MCF 10A (cell line): ENCODE results near the gene CNN1. TPM values are rescaled to one million over a fixed set of nuclear protein-coding genes. Genes with fewer than 3 reads are reported as not detected.

Source experiments
- BruUV-seq: library from RNA; stranded (reverse); fragments of 400-500 nt; replicated peaks from 2 replicates; lab custom pipeline; 2021; lab: Mats Ljungman, UMichigan
- CTCF ChIA-PET: fragments of 300-600 bp; sonication (Branson Sonifier 250); formaldehyde crosslinking; extraction: SDS; loops from one replicate; lab custom pipeline; 2021; ENCODE audit warnings: antibody characterized with exemption, inconsistent platforms; lab: Yijun Ruan, JAX
- POLR2A ChIA-PET: fragments of 300-600, 350-650 bp; sonication (Branson Sonifier 250); formaldehyde crosslinking; extraction: SDS; loops from one replicate; lab custom pipeline; 2020; ENCODE audit warnings: antibody characterized with exemption, inconsistent platforms; lab: Yijun Ruan, JAX
- DNase-seq: peaks from one replicate; pipeline ENCODE4 v3.0.0-alpha.2; 2018; ENCODE audit not compliant: unreplicated experiment
- H3K27ac Mint-ChIP-seq: one replicate; pipeline ENCODE4 v1.8.0; 2022; ENCODE audit warnings: mild to moderate bottlenecking, low read depth, mixed read lengths; ENCODE audit not compliant: unreplicated experiment
- H3K27me3 Mint-ChIP-seq: one replicate; pipeline ENCODE4 v1.8.0; 2022; ENCODE audit warnings: mixed read lengths; ENCODE audit not compliant: insufficient read depth, unreplicated experiment
- H3K36me3 Mint-ChIP-seq: one replicate; pipeline ENCODE4 v1.8.0; 2022; ENCODE audit warnings: mild to moderate bottlenecking, moderate library complexity, mixed read lengths; ENCODE audit not compliant: insufficient read depth, unreplicated experiment
- H3K4me1 Mint-ChIP-seq: one replicate; pipeline ENCODE4 v1.8.0; 2022; ENCODE audit warnings: mixed read lengths; ENCODE audit not compliant: insufficient read depth, unreplicated experiment
- H3K4me3 Mint-ChIP-seq: one replicate; pipeline ENCODE4 v1.8.0; 2022; ENCODE audit warnings: mild to moderate bottlenecking, moderate library complexity, mixed read lengths; ENCODE audit not compliant: unreplicated experiment
- H3K9me3 Mint-ChIP-seq: one replicate; pipeline ENCODE4 v1.8.0; 2022; ENCODE audit warnings: mixed read lengths; ENCODE audit not compliant: unreplicated experiment
- CTCF ChIP-seq: fragments of 200-600 bp; IDR thresholded peaks from one replicate; pipeline ENCODE4 v1.8.0; 2022; ENCODE audit warnings: antibody characterized with exemption, mild to moderate bottlenecking; ENCODE audit not compliant: unreplicated experiment
- intact Hi-C: fragments of 100-400 bp; cut with micrococcal nuclease; formaldehyde crosslinking; loops from 2 replicates; pipeline ENCODE4 v1.14.1; 2022
- total RNA-seq: library from RNA; stranded (reverse); gene quantifications from 2 replicates; pipeline ENCODE4 v1.2.3, GENCODE V29; 2022

The CNN1 gene
- total RNA-seq, 1 experiment from 2014 or later = not detected

- POLR2A ChIA-PET = interaction anchor here (0.5 kb wide), 1 partner anchor 326 kb away, joined by 3 read pairs; no protein-coding TSS in a partner anchor
- Mint-ChIP-seq H3K27me3 (no peaks in the 10 kb centered on the region), H3K9me3 (no peaks in the 10 kb centered on the region), H3K27ac (no peak overlapping the region), H3K36me3 (no peaks in the 10 kb centered on the region), H3K4me1 (peaks cover 6% of the 10 kb centered on the region), H3K4me3 (no peak overlapping the region)
- no peak for DNase-seq
- CTCF ChIA-PET = interaction anchor here (0.6 to 1.6 kb wide), 3 partner anchors 12 to 153 kb away, joined by 5 to 7 read pairs (median 5); no protein-coding TSS in a partner anchor
- TF ChIP-seq CTCF = no peak
- BruUV-seq = no TSS peak
- intact Hi-C loops = loop anchor here (10.0 kb wide), 1 partner anchor 47 kb away; the partner anchor contains the start of gene CNN1
These were observed 43.1 kb downstream of the CNN1 start for GRCh38 chr19:11581740-11582139.

GRCh38 chr19:11586331-11586730 lies 47.7 kb downstream of the CNN1 start:
- TF ChIP-seq CTCF = no peak
- DNase-seq = no peak
- no peaks in the 10 kb centered on the region for H3K36me3 Mint-ChIP-seq
- intact Hi-C loops = loop anchor here (2.0 to 10.0 kb wide), 3 partner anchors 52 to 449 kb away; partner anchors contain the start of gene CNN1
- H3K9me3 Mint-ChIP-seq = no peaks in the 10 kb centered on the region
- ChIA-PET CTCF (interaction anchor here (0.7 to 0.8 kb wide), 4 partner anchors 206 to 550 kb away, joined by 3 to 5 read pairs (median 4); no protein-coding TSS in a partner anchor), POLR2A (no interaction called here)
- H3K27me3 Mint-ChIP-seq = no peaks in the 10 kb centered on the region
- H3K4me3 Mint-ChIP-seq = no peak overlapping the region
- no peak overlapping the region for H3K27ac Mint-ChIP-seq
- H3K4me1 Mint-ChIP-seq = peaks cover 15% of the 10 kb centered on the region
- no TSS peak for BruUV-seq

GRCh38 chr19:11587302-11587974 lies 48.8 kb downstream of the CNN1 start:
- no TSS peak for BruUV-seq
- POLR2A ChIA-PET = interaction anchor here (0.5 to 1.2 kb wide), 3 partner anchors 10 to 1548 kb away, joined by 3 to 4 read pairs (median 3); partner anchors contain the start of gene CCDC159
- TF ChIP-seq CTCF = peak; percentile 94
- intact Hi-C loops = loop anchor here (1.0 to 10.0 kb wide), 6 partner anchors 27 to 450 kb away; partner anchors contain the start of gene CNN1
- CTCF ChIA-PET = interaction anchor here (0.7 to 2.3 kb wide), 10 partner anchors 25 to 461 kb away, joined by 3 to 11 read pairs (median 4); partner anchors contain the start of gene ODAD3
- peak; percentile 65 for DNase-seq
- no peaks in the 10 kb centered on the region for H3K9me3 Mint-ChIP-seq
- H3K27ac Mint-ChIP-seq = no peak overlapping the region
- H3K4me3 Mint-ChIP-seq = no peak overlapping the region
- no peaks in the 10 kb centered on the region for H3K27me3 Mint-ChIP-seq
- H3K36me3 Mint-ChIP-seq = no peaks in the 10 kb centered on the region
- peaks cover 13% of the 10 kb centered on the region for H3K4me1 Mint-ChIP-seq

- no peak overlapping the region for H3K27ac Mint-ChIP-seq
- H3K9me3 Mint-ChIP-seq = no peaks in the 10 kb centered on the region
- BruUV-seq = no TSS peak
- DNase-seq = no peak
- TF ChIP-seq CTCF = no peak
- CTCF ChIA-PET = interaction anchor here (0.6 to 2.3 kb wide), 26 partner anchors 8 to 462 kb away, joined by 3 to 11 read pairs (median 3); partner anchors contain the start of gene ODAD3
- H3K4me3 Mint-ChIP-seq = no peak overlapping the region
- POLR2A ChIA-PET = interaction anchor here (0.5 to 1.2 kb wide), 4 partner anchors 10 to 1549 kb away, joined by 3 to 4 read pairs (median 3); partner anchors contain the start of genes CCDC159 and ELOF1
- peaks cover 13% of the 10 kb centered on the region for H3K4me1 Mint-ChIP-seq
- no peaks in the 10 kb centered on the region for H3K27me3 Mint-ChIP-seq
- intact Hi-C loops = loop anchor here (1.0 to 10.0 kb wide), 6 partner anchors 28 to 451 kb away; partner anchors contain the start of gene CNN1
- H3K36me3 Mint-ChIP-seq = no peaks in the 10 kb centered on the region
These were observed 49.5 kb downstream of the CNN1 start for GRCh38 chr19:11587975-11588631.
